GM21526 (cell line): ENCODE data around the gene DENND1A.
"Not testable (repeated sequence)": the region's sequence is repeated elsewhere in the genome, so short reads cannot be mapped to it uniquely, and the experiment has no call there.

ENCODE experiments used
- ATAC-seq: cut with Tn5 transposase; IDR thresholded peaks from one replicate; pipeline ENCODE4 v1.9.1; 2021; ENCODE audit warnings: moderate library complexity; ENCODE audit not compliant: unreplicated experiment, low FRiP score

The DENND1A gene

GRCh38 chr9:123741214-123741613 lies 188.7 kb downstream of the DENND1A start:
- no peak for ATAC-seq

DNA sequence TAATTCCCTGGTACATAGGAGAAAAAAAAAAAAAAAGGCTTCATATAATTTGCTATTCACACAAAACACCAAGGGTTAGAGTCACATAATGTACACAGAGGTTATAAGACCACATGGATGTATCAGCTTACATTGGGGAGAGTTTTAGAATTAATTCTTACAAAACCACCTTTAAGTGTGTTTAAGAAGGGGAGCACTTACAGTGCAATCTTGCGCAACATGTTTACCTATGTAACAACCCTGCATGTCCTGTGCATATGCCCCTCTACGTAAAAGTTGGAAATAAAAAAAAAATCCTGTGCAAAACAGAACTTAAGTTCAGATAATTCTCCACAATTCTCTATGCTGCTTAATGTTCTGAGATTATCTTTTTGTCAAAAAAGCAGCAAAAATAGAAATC lies 190.0 kb downstream of the DENND1A start:
- no peak for ATAC-seq

DNA sequence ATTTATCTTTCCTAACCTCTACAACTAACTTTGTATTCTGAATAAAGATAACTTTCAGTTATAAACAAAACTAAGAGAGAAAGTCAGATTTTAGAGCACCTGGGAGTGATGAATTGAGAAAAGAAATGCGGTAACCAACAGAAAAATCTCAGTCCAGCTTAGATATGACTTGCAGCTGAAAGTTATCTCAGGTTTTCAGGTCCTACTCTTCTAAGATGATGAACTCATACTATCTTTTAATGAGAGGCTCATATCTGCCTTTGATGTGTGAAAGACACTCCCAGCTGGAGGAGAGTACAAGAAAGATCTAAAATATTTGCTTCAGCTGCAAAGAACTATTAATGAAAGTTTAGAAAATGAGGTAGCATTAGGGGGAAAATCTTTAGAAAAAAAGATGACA lies 190.5 kb downstream of the DENND1A start:
- no peak for ATAC-seq

DNA sequence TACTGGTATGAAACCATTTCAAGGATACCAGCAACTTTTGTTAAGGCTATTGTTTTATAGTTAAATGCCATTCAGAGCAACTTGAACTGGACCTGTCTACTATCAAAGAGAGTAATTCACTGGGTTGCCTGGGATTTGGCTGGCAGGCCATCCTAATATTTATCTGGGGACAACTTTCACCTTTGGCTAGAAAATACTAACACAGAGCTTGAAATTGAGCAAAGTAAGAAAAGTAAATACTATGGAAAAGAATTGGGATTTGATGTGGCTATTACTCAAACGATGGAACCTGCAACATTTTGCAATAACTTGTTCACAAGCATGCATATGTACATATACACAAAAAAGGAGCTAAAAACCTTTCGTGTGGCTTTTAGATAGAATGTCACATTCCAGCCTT lies 191.3 kb downstream of the DENND1A start:
- ATAC-seq = no peak

GRCh38 chr9:123735376-123735775 lies 194.6 kb downstream of the DENND1A start:
- no peak for ATAC-seq

DNA sequence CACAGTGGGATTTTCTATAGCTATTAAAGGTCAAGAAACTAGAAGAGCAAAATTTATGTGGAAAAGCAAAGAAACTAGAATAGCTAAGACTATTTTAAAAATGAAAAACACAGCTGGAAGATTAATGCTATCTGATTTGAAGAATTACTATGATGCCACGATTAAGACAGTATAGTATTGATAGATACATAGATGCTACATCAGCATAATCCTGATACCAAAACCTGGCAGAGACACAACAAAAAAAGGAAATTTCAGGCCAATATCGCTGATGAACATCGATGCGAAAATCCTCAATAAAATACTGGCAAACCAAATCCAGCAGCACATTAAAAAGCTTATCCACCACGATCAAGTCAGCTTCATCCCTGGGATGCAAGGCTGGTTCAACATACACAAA lies 201.4 kb downstream of the DENND1A start:
- ATAC-seq = not testable (repeated sequence)

DNA sequence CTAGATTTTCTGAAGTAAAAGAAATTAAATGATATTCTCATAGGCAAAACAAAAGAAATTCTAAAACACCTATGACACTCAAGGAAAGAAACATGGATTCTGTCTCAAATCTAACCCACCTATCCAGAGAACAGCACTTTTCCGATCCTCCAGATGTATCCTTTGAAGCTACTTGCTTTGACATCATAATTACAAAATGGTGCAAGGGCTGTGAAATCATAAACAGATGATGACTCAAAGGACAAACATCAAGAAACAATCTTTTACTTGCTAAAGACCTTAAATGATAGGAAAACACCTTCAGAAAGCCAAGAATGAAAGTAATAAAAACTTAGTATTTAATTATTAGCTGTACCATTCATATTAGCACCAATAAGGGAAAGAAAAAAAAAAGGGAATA lies 202.6 kb downstream of the DENND1A start:
- no peak for ATAC-seq

- ATAC-seq = no peak
Measured at GRCh38 chr9:123725389-123725788, 204.5 kb downstream of the DENND1A start.

DNA sequence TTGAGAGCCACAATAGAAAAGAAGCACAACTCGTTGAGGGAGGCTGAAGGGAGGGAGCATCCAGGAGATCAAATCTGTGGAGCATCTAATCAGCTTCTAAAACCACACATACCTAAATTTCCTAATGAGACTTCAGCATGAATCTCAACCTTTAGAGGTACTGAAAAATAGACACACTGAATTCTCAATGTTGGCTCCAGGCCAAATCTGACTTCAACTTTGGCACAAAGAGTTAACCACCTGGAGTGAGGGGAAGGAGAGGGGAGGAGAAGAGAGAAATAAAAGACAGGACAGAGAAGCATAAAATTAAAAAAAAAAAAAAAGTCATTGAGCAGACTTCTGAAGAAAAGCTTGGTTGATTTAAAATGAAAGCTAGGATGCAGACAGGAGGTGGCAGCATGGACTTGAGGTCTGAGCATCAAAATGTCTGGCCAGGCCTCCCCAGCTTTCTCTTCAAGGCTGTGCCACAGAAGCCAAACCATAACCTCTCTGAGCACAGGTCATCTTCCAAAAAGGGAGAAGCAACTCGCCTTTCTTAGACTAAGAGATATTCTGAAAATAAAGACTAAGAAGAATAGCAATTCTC lies 205.6 kb downstream of the DENND1A start:
- no peak for ATAC-seq

GRCh38 chr9:123723135-123723875 lies 206.6 kb downstream of the DENND1A start:
- no peak for ATAC-seq

DNA sequence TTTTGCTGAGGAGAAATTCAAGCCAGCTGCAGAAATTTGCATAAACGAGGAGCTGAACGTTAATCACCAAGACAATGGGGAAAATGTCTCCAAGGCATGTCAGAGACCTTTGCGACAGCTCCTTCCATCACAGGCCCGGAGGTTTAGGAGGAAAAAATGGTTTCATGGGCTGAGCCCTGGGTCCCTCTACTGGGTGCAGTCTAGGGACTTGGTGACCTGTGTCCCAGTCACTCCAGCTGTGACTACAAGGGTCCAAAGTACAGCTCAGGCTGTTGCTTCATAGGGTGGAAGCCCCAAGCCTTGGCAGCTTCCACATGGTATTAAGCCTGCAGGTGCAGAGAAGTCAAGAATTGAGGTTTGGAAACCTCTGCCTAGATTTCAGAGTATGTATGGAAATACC lies 207.5 kb downstream of the DENND1A start:
- no peak for ATAC-seq

- no peak for ATAC-seq
Measured at GRCh38 chr9:123718188-123718587, 211.7 kb downstream of the DENND1A start.

DNA sequence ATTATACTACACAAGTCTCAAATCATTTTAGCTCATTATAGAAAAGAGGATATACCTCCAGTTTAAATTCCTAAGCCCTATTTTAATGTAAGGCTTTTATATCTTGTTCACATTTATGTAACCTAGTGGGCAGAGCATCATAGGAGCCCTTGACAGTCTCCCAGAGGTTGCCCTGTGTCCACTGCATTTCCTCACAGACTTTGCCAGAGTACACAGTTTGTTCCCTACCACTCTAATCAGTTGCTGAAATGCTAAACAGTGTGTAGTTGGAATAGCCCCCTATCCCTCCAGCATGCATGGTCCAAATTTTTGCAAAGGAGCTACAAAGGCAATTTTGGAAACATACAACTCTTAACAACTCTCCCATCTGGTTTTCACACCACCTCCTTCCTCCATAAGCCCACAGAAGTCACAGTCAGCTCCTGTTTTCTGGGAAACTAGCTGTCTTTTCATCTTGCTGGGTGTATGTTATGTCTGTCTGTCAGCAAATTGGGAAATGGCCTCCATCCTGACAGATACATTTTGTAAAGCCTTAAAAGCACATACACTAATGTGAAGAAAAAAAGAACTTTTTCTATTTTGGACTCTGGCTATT lies 212.2 kb downstream of the DENND1A start:
- no peak for ATAC-seq

DNA sequence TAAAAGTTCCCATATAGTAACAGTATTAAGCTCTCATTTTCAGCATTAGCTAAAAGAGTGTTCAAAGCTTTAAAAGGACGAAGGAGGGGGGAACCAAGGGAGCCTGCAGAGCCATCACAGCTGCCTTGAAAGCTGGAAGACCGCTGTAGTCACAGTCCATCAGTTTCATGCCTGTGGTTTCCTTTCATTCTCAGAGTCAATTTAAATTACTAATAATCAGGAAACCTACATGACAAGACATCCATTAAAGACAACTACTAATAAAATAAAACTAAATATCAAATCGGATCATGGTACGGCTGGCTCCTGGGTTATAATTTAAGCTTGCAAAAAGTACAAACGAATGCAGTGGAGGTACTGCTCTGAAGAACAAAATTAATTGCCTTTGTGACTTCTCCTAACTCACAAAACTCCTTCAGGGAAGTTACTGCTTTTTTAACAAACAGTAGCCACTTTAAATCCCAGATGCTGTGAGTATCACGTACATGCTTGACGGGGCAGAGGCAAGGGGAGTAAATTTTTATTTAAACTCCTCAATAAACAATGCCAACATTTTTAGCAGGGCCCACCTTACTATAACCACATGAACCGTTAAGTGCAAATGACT lies 213.5 kb downstream of the DENND1A start:
- no peak for ATAC-seq

- no peak for ATAC-seq
Measured at GRCh38 chr9:123715258-123715657, 214.7 kb downstream of the DENND1A start.

- no peak for ATAC-seq
Measured at GRCh38 chr9:123713282-123713681, 216.6 kb downstream of the DENND1A start.

GRCh38 chr9:123712399-123712798 lies 217.5 kb downstream of the DENND1A start:
- ATAC-seq = no peak

DNA sequence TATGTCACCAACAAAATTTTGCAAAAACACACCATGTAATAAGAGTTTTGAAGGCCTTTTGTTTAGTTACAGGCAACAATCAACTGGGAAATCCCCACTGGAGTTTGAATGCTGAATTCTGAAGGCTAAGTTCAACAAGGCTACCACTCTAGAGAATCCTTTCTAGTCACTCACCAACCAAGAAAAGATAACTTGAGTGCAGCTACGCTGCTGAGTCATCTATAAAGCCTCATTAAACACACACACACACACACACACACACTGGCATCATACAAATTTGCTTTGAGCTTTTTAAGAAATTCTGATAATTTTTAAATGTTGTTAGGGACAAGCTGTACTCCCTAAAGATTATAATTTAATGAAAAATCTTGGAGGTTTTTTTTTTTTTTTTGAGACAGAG lies 219.6 kb downstream of the DENND1A start:
- ATAC-seq = no peak

DNA sequence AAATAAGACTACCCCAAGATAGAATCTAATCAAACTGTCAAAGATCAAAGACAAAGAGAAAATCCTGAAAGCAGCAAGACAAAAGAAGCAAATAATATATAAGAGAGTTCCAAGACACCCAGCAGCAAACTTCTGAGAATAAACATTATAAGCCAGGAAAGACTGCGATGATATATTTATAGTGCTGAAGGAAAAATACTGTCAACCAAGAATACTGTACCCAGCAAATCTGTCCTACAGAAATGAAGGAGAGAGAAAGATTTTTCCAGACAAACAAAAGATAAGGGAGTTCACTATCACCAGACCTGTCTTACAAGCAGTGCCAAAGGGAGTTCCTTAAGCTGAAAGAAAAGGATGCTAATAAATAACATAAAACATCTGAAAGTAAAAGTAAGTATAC lies 227.4 kb downstream of the DENND1A start:
- ATAC-seq = no peak

- no peak for ATAC-seq
Measured at GRCh38 chr9:123697686-123698085, 232.2 kb downstream of the DENND1A start.

GRCh38 chr9:123696476-123696875 lies 233.4 kb downstream of the DENND1A start:
- no peak for ATAC-seq

GRCh38 chr9:123695386-123695785 lies 234.5 kb downstream of the DENND1A start:
- ATAC-seq = no peak
